Measurements from ENCODE around the gene AREG. TPM values are rescaled to one million over a fixed set of nuclear protein-coding genes. Genes with fewer than 3 reads are reported as not detected.

Gene AREG
- total and polyA plus RNA-seq, 2 of the 4 experiments (the other 2 are of a cell fraction) = 0.17 to 0.18 TPM

DNA sequence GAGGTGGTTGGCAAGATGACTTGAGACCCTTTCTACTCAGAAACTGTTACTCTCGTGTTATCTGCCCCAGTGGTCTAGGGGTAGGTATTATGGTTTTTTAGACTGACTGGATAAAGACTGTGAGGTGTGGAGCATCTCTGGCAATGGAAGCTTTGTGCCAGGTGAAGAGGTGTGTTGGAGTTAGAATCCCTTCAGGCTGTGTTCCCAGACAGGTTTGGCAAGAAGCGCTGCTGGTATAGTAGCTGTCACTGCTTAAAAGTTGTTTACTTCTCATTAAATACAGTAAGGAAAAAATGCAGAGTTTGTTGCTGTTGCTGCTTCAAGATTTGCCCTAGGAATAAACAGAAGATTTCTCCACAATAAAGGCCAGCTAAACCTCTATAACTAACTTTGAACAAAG is 35.3 kb downstream of the AREG start:
- TF ChIP-seq BHLHE40 (IDR thresholded peaks at IDR 0.05; ENCODE audit: low read depth, low read length) (no peak), RAD21 (IDR thresholded peaks at IDR 0.05; ENCODE audit: low read length) (no peak)
- WGBS, 2 experiments (ENCODE audit: extremely low coverage in 2 of 2, insufficient read length in 1 of 2) = no CpG with 5 or more reads among the region's 2 CpGs

More for the DNA sequence above, 35.3 kb downstream of the AREG start:
- no peak overlapping the region for H3K23ac ChIP-seq (ENCODE audit: low read depth, low read length)
- H3K27ac ChIP-seq (ENCODE audit: insufficient read depth, low read length) = no peak overlapping the region
- H4K20me1 ChIP-seq (ENCODE audit: insufficient read depth, low read length) = no peaks in the 10 kb centered on the region
- dilution Hi-C loops (cut with HindIII; ENCODE audit: low sequenced_read_pairs, unreplicated experiment) (no loop called here), in situ Hi-C loops (cut with MboI; ENCODE audit: low sequenced_read_pairs) (no loop called here), intact Hi-C loops (cut with micrococcal nuclease) (no loop called here)
- no peak overlapping the region for H4K5ac ChIP-seq (ENCODE audit: low read depth, low read length)
- H3K9ac ChIP-seq (ENCODE audit: low read depth, low read length) = no peak overlapping the region
- no peak overlapping the region for H4K91ac ChIP-seq (ENCODE audit: insufficient read depth, low read depth, low read length)
- H4K8ac ChIP-seq (ENCODE audit: low read depth in 2 of 2, low read length in 2 of 2) = no peak overlapping the region
- H3K4me3 ChIP-seq (ENCODE audit: insufficient read depth, low read depth, low read length) = no peak overlapping the region
- no peak for DNase-seq
- no peak overlapping the region for H2AK5ac ChIP-seq (ENCODE audit: low read depth, low read length)
- no peak overlapping the region for H2BK20ac ChIP-seq (ENCODE audit: low read depth, low read length)
- 0 out of 2 replicates have a peak, but pooled peaks cover under 1% of the 10 kb centered on the region for H3K9me1 ChIP-seq (ENCODE audit: insufficient read depth, low read length)
- no TSS peak for BruUV-seq (replicated peaks)
- no peak overlapping the region for H3K18ac ChIP-seq (ENCODE audit: low read depth, low read length)
- no peak overlapping the region for H2BK120ac ChIP-seq (ENCODE audit: low read depth, low read length)
- H3K56ac ChIP-seq (ENCODE audit: extremely low read depth, insufficient read depth, low read length) = no peak overlapping the region
- no peak for ATAC-seq (ENCODE audit: low read depth)
- no peak overlapping the region for H2BK5ac ChIP-seq (ENCODE audit: low read depth, low read length, poor library complexity, severe bottlenecking)
- no peak overlapping the region for H2AK9ac ChIP-seq (replicated peaks; ENCODE audit: low read depth, low read length, poor library complexity)
- POLR2A ChIA-PET (ENCODE audit: unreplicated experiment) = no interaction called here
- no peak overlapping the region for H3K14ac ChIP-seq (replicated peaks; ENCODE audit: low read depth, low read length)
- H3K27me3 ChIP-seq (ENCODE audit: control insufficient read depth, insufficient read depth, low read length) = no peaks in the 10 kb centered on the region
- no peak overlapping the region for H2BK15ac ChIP-seq (ENCODE audit: low read depth, low read length)
- no peak overlapping the region for H3K4ac ChIP-seq (ENCODE audit: low read depth, low read length)
- no peaks in the 10 kb centered on the region for H3K9me3 ChIP-seq (ENCODE audit: control insufficient read depth, insufficient read depth, low read length)
- H3K4me1 ChIP-seq (ENCODE audit: control insufficient read depth, insufficient read depth, low read length) = no peaks in the 10 kb centered on the region; the same call in 1 of the 2 replicates
- CTCF ChIA-PET = no interaction called here
- no peak overlapping the region for H3K4me2 ChIP-seq (ENCODE audit: low read depth, low read length)
- no peaks in the 10 kb centered on the region for H3K79me1 ChIP-seq (ENCODE audit: low read depth in 1 of 2, low read length in 2 of 2)
- no peak overlapping the region for H2AFZ ChIP-seq (replicated peaks; ENCODE audit: low read length, poor library complexity)
- H3K36me3 ChIP-seq (ENCODE audit: control insufficient read depth, insufficient read depth, low read length) = no peaks in the 10 kb centered on the region

Measured in IMR-90 (cell line).